HCT116 (cell line): Measurements from ENCODE around the gene BBIP1. TPM values are rescaled to one million over a fixed set of nuclear protein-coding genes. Genes with fewer than 3 reads are reported as not detected.

Experiments used
- ATAC-seq: fragments of 200-7000 bp; cut with Tn5 transposase; 2 replicates; pipeline ENCODE4 v1.9.1; 2020; ENCODE audit warnings: mild to moderate bottlenecking, moderate library complexity
- BruUV-seq: library from RNA; stranded (reverse); fragments of 400-500 nt; replicated peaks from 2 replicates; lab custom pipeline; 2021; lab: Mats Ljungman, UMichigan
- CTCF ChIA-PET: fragments of 300-600 bp; sonication (Branson Sonifier 250); formaldehyde crosslinking; loops from one replicate; lab custom pipeline; 2021; ENCODE audit warnings: antibody characterized with exemption; lab: Charles Lee
- POLR2A ChIA-PET: fragments of 300-600, 350-600 bp; sonication (Branson Sonifier 250); formaldehyde crosslinking; loops from one replicate; lab custom pipeline; 2021; ENCODE audit warnings: antibody characterized with exemption; lab: Charles Lee
- RAD21 ChIA-PET, 2 experiments: fragments of 300-600 bp; sonication (Branson Sonifier 250); formaldehyde crosslinking; loops; one replicate each; lab custom pipeline; 2023; ENCODE audit warnings: low total read pairs in 2 of 2; ENCODE audit not compliant: uncharacterized antibody in 2 of 2, unreplicated experiment in 2 of 2, low non-redundant PET in 1 of 2; lab: Charles Lee
- DNase-seq: peaks from one replicate; pipeline ENCODE4 v3.0.0-alpha.2; 2010; ENCODE audit warnings: low read depth, low spot score
- H2AFZ ChIP-seq: fragments of 200-600 bp; shearing (Covaris generic), sonication (generic); 2 replicates; pipeline ENCODE4 v1.6.1; 2017; ENCODE audit warnings: low read depth, mixed run types, mixed read lengths, antibody characterized with exemption, low read length; ENCODE audit not compliant: poor library complexity, severe bottlenecking
- H3K27ac ChIP-seq: 2 replicates; pipeline ENCODE4 v1.5.1; 2012; ENCODE audit warnings: low read depth, low read length
- H3K27me3 ChIP-seq: fragments of 200-600 bp; sonication (generic); 2 replicates; pipeline ENCODE4 v1.6.1; 2016; ENCODE audit warnings: mixed run types, low read length, mixed read lengths; ENCODE audit not compliant: insufficient read depth
- H3K36me3 ChIP-seq, 2 experiments: fragments of 200-500 bp in 1 of 2; fragments of 200-600 bp in 1 of 2; sonication (Bioruptor generic) in 1 of 2; sonication (generic) in 1 of 2; 2 replicates each; pipeline versions ENCODE4 v1.5.1 to v1.6.1; 2014 to 2016; ENCODE audit warnings: low read length in 2 of 2, inconsistent platforms in 1 of 2, mixed read lengths in 1 of 2, mixed run types in 1 of 2; ENCODE audit not compliant: insufficient read depth in 2 of 2, control insufficient read depth in 1 of 2
- H3K4me1 ChIP-seq, 2 experiments: fragments of 200-600 bp in 1 of 2; sonication (generic) in 1 of 2; 2 replicates each; pipeline versions ENCODE4 v1.5.1 to v1.6.1; 2012 to 2017; ENCODE audit warnings: low read length in 2 of 2, inconsistent platforms in 1 of 2, mild to moderate bottlenecking in 1 of 2, mixed read lengths in 1 of 2, mixed run types in 1 of 2, moderate library complexity in 1 of 2; ENCODE audit not compliant: insufficient read depth in 2 of 2, control insufficient read depth in 1 of 2
- H3K4me2 ChIP-seq: fragments of 200-600 bp; sonication (generic); 2 replicates; pipeline ENCODE4 v1.6.1; 2017; ENCODE audit warnings: mixed run types, low read length, mixed read lengths
- H3K4me3 ChIP-seq, 2 experiments: fragments of 200-600 bp in 1 of 2; sonication (generic) in 1 of 2; replicated peaks in 1 of 2; 2 replicates each; pipeline ENCODE4 v1.5.1; 2011 to 2016; ENCODE audit warnings: low read length in 2 of 2, control low read depth in 1 of 2, low read depth in 1 of 2, mild to moderate bottlenecking in 1 of 2, mixed read lengths in 1 of 2, mixed run types in 1 of 2
- H3K79me2 ChIP-seq: fragments of 200-600 bp; sonication (generic); 2 replicates; pipeline ENCODE4 v1.6.1; 2017; ENCODE audit warnings: mild to moderate bottlenecking, mixed run types, low read length, moderate library complexity, mixed read lengths; ENCODE audit not compliant: insufficient read depth
- H3K9ac ChIP-seq: fragments of 200-600 bp; sonication (generic); 2 replicates; pipeline ENCODE4 v1.6.1; 2016; ENCODE audit warnings: low read length, mixed read lengths
- H3K9me2 ChIP-seq: fragments of 200-600 bp; sonication (generic), shearing (Covaris generic); 2 replicates; pipeline ENCODE4 v1.6.1; 2017; ENCODE audit warnings: mixed run types, mild to moderate bottlenecking, moderate library complexity; ENCODE audit not compliant: insufficient read depth
- H3K9me3 ChIP-seq, 2 experiments: fragments of 200-500 bp in 1 of 2; fragments of 200-600 bp in 1 of 2; sonication (Bioruptor generic) in 1 of 2; sonication (generic) in 1 of 2; 2 replicates each; pipeline ENCODE4 v1.6.1; 2014 to 2017; ENCODE audit warnings: low read length in 2 of 2, mixed read lengths in 2 of 2, inconsistent platforms in 1 of 2, low read depth in 1 of 2, mild to moderate bottlenecking in 1 of 2, mixed run types in 1 of 2, moderate library complexity in 1 of 2; ENCODE audit not compliant: control insufficient read depth in 1 of 2, insufficient read depth in 1 of 2
- H4K20me1 ChIP-seq: fragments of 200-600 bp; sonication (generic), shearing (Covaris generic); 2 replicates; pipeline ENCODE4 v1.6.1; 2017; ENCODE audit warnings: mixed run types, mild to moderate bottlenecking, moderate library complexity; ENCODE audit not compliant: insufficient read depth
- ATF3 ChIP-seq: IDR thresholded peaks from 2 replicates; pipeline ENCODE4 v1.6.1; 2012
- CBX3 ChIP-seq: IDR thresholded peaks from 2 replicates; pipeline ENCODE4 v1.6.1; 2012; ENCODE audit warnings: low read depth
- ELF1 ChIP-seq: IDR thresholded peaks from 2 replicates; pipeline ENCODE4 v1.6.1; 2012; ENCODE audit warnings: low read depth, borderline replicate concordance
- EZH2 ChIP-seq: fragments of 200-600 bp; sonication (generic); IDR thresholded peaks from 2 replicates; pipeline ENCODE4 v1.6.1; 2017; ENCODE audit warnings: antibody characterized with exemption, mixed run types
- EZH2phosphoT487 ChIP-seq: fragments of 200-600 bp; IDR thresholded peaks from 2 replicates; pipeline ENCODE4 v1.6.1; 2018; ENCODE audit warnings: antibody characterized with exemption, borderline replicate concordance
- FOSL1 ChIP-seq: IDR thresholded peaks from 2 replicates; pipeline ENCODE4 v1.6.1; 2012; ENCODE audit warnings: low read depth
- JUND ChIP-seq: IDR thresholded peaks from 2 replicates; pipeline ENCODE4 v1.6.1; 2012
- POLR2A ChIP-seq: IDR thresholded peaks from 2 replicates; pipeline ENCODE4 v1.7.0; 2011; ENCODE audit warnings: borderline replicate concordance; ENCODE audit not compliant: insufficient read depth, insufficient read length; ENCODE audit errors: extremely low read depth
- RAD21 ChIP-seq: IDR thresholded peaks from 2 replicates; pipeline ENCODE4 v1.6.1; 2012; ENCODE audit warnings: low read depth, mild to moderate bottlenecking
- SRF ChIP-seq: IDR thresholded peaks from 2 replicates; pipeline ENCODE4 v1.6.1; 2012; ENCODE audit warnings: low read depth
- TCF7L2 ChIP-seq: IDR thresholded peaks from 2 replicates; pipeline ENCODE4 v1.7.0; 2011; ENCODE audit warnings: borderline replicate concordance, inconsistent platforms; ENCODE audit not compliant: insufficient read depth, insufficient read length; ENCODE audit errors: extremely low read depth
- ZFX ChIP-seq: fragments of 450-650 bp; IDR thresholded peaks from 2 replicates; pipeline ENCODE4 v1.6.1; 2017
- ZNF274 ChIP-seq: fragments of 200-500 bp; sonication (Bioruptor generic); IDR thresholded peaks from 2 replicates; pipeline ENCODE4 v1.6.1; 2014; ENCODE audit warnings: mild to moderate bottlenecking, low read depth, low read length, inconsistent platforms
- intact Hi-C: fragments of 100-400 bp; cut with micrococcal nuclease; formaldehyde crosslinking; loops from 2 replicates; pipeline ENCODE4 v1.10.0; 2022
- total RNA-seq: library from RNA; stranded (reverse); gene quantifications from one replicate; pipeline ENCODE4 v1.2.1, GENCODE V29; 2021; ENCODE audit not compliant: unreplicated experiment

BBIP1 gene
- total RNA-seq, 1 experiment from 2014 or later: 38.9 TPM

GRCh38 chr10:110881905-110882304 is 37.1 kb downstream of the BBIP1 start:
- BruUV-seq: no TSS peak
- H3K27me3 ChIP-seq: no peaks in the 10 kb centered on the region
- H4K20me1 ChIP-seq: no peaks in the 10 kb centered on the region
- CTCF ChIA-PET: interaction anchor here (2.2 to 2.3 kb wide), 2 partner anchors 10 to 15 kb away, joined by 7 to 17 read pairs; no protein-coding TSS in a partner anchor
- H3K27ac ChIP-seq: no peak overlapping the region
- intact Hi-C loops: no loop called here
- no peaks in the 10 kb centered on the region for H3K9me2 ChIP-seq
- H3K4me2 ChIP-seq: no peak overlapping the region
- no peak for DNase-seq
- TF ChIP-seq TCF7L2 (no peak), ZFX (no peak)
- no peak overlapping the region for H3K4me3 ChIP-seq
- no peaks in the 10 kb centered on the region for H3K79me2 ChIP-seq
- H3K4me1 ChIP-seq: no peaks in the 10 kb centered on the region
- no peaks in the 10 kb centered on the region for H3K9me3 ChIP-seq
- POLR2A ChIA-PET: interaction anchor here (1.1 kb wide), 1 partner anchor 37 kb away, joined by 4 read pairs; the partner anchor contains the start of genes BBIP1 and SHOC2
- H3K36me3 ChIP-seq: peaks cover 0 to 6% of the 10 kb centered on the region in 2 experiments; a peak in 1 of 4 replicates
- H3K9ac ChIP-seq: no peak overlapping the region
- ATAC-seq: no peak
- RAD21 ChIA-PET: no interaction called here
- H2AFZ ChIP-seq: no peak overlapping the region

DNA sequence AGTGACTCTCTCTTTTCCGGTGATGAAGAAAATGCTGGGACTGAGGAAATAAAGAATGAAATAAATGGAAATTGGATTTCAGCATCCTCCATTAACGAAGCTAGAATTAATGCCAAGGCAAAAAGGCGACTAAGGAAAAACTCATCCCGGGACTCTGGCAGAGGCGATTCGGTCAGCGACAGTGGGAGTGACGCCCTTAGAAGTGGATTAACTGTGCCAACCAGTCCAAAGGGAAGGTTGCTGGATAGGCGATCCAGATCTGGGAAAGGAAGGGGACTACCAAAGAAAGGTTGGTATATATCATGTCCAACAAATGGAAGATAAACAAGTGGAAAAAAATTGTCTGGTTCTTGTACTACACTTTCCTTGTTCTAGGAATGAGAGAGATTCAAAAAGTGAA is 37.7 kb downstream of the BBIP1 start:
- TF ChIP-seq TCF7L2 (no peak), POLR2A (no peak), CBX3 (no peak), ZFX (no peak), JUND (no peak), FOSL1 (no peak), ELF1 (no peak), EZH2phosphoT487 (no peak), EZH2 (no peak), ZNF274 (no peak), RAD21 (no peak), SRF (no peak), ATF3 (no peak)
- H3K27me3 ChIP-seq: no peaks in the 10 kb centered on the region
- no peak overlapping the region for H3K9ac ChIP-seq
- CTCF ChIA-PET: interaction anchor here (2.2 to 2.3 kb wide), 2 partner anchors 11 to 15 kb away, joined by 7 to 17 read pairs; no protein-coding TSS in a partner anchor
- H3K4me1 ChIP-seq: no peaks in the 10 kb centered on the region
- RAD21 ChIA-PET: no interaction called here
- H3K4me2 ChIP-seq: no peak overlapping the region
- no peaks in the 10 kb centered on the region for H3K9me3 ChIP-seq
- POLR2A ChIA-PET: no interaction called here
- intact Hi-C loops: no loop called here
- ATAC-seq (no peak), DNase-seq (no peak)
- no peak overlapping the region for H2AFZ ChIP-seq
- no TSS peak for BruUV-seq
- H3K36me3 ChIP-seq: peaks cover 0 to 7% of the 10 kb centered on the region in 2 experiments; a peak in 1 of 4 replicates
- H3K27ac ChIP-seq: no peak overlapping the region
- H3K79me2 ChIP-seq: no peaks in the 10 kb centered on the region
- H4K20me1 ChIP-seq: no peaks in the 10 kb centered on the region
- no peaks in the 10 kb centered on the region for H3K9me2 ChIP-seq
- H3K4me3 ChIP-seq: no peak overlapping the region
